Measurements from ENCODE around the gene SCO2.
A peak's percentile ranks its signal among the peaks of the same experiment; 100 is the strongest.

Gene SCO2

GRCh38 chr22:50517495-50518260 lies 7.7 kb downstream of the SCO2 start:
- no peak overlapping the region for H3K4me3 ChIP-seq (ENCODE audit: low read depth, low read length)
- no peak for DNase-seq (ENCODE audit: low read depth)
- no peak for TF ChIP-seq CTCF (IDR thresholded peaks at IDR 0.05; ENCODE audit: insufficient read depth, low read depth, low read length, missing control alignments)

- no peak for DNase-seq (ENCODE audit: low read depth)
- no peak for TF ChIP-seq CTCF (IDR thresholded peaks at IDR 0.05; ENCODE audit: insufficient read depth, low read depth, low read length, missing control alignments)
- no peak overlapping the region for H3K4me3 ChIP-seq (ENCODE audit: low read depth, low read length)
Observed at GRCh38 chr22:50516891-50517290, 8.5 kb downstream of the SCO2 start.

GRCh38 chr22:50516068-50516467 lies 9.3 kb downstream of the SCO2 start:
- no peak for DNase-seq (ENCODE audit: low read depth)
- TF ChIP-seq CTCF (IDR thresholded peaks at IDR 0.05; ENCODE audit: insufficient read depth, low read depth, low read length, missing control alignments) = no peak
- no peak overlapping the region for H3K4me3 ChIP-seq (ENCODE audit: low read depth, low read length)

GRCh38 chr22:50513175-50513574 lies 12.2 kb downstream of the SCO2 start:
- no peak for DNase-seq (ENCODE audit: low read depth)
- TF ChIP-seq CTCF (IDR thresholded peaks at IDR 0.05; ENCODE audit: insufficient read depth, low read depth, low read length, missing control alignments) = no peak

GRCh38 chr22:50508897-50509296 lies 16.5 kb downstream of the SCO2 start:
- DNase-seq (ENCODE audit: low read depth) = peak; percentile 13
- TF ChIP-seq CTCF (IDR thresholded peaks at IDR 0.05; ENCODE audit: insufficient read depth, low read depth, low read length, missing control alignments) = no peak
- peak overlapping the region; percentile 83 for H3K4me3 ChIP-seq (ENCODE audit: low read depth, low read length)

More at GRCh38 chr22:50513175-50513574, 12.2 kb downstream of the SCO2 start:
- no peak overlapping the region for H3K4me3 ChIP-seq (ENCODE audit: low read depth, low read length)

GRCh38 chr22:50507991-50508884 lies 17.2 kb downstream of the SCO2 start, which contains the start of gene NCAPH2:
TSS of gene NCAPH2 (plus strand) at chr22:50508224. CDS start at chr22:50508338, 114 bp downstream.
- TF ChIP-seq CTCF (IDR thresholded peaks at IDR 0.05; ENCODE audit: insufficient read depth, low read depth, low read length, missing control alignments) = no peak

More at GRCh38 chr22:50507991-50508884, 17.2 kb downstream of the SCO2 start, which contains the start of gene NCAPH2:
- peak; percentile 99 for DNase-seq (ENCODE audit: low read depth)
- H3K4me3 ChIP-seq (ENCODE audit: low read depth, low read length) = peak within 1 kb of the TSS; percentile 88
